Measurements from ENCODE around the gene FANK1.
A peak's percentile ranks its signal among the peaks of the same experiment; 100 is the strongest.
"Not testable (repeated sequence)": the region's sequence is repeated elsewhere in the genome, so short reads cannot be mapped to it uniquely, and the experiment has no call there.

Gene FANK1

DNA sequence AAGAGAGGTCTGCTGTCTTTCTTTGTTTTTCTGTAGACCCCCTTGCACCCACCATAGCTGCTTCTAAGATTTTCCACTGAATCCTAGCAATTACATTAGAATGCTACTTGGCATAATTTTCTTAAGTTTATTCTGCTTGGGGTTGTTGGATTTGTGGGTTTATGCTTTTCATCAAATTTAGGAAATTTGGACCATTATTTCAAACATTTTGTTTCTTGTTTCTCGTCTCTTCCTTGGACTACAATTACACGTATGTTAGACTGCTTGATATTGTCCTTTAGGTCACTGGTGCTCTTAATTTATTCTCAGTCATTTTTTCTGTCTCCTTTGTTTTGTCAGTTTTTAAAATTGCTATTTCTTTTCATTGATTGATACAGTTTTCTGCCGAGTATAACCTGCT, 65.8 kb downstream of the FANK1 start:
- no peak overlapping the region for H3K4me3 ChIP-seq (replicated peaks; ENCODE audit: low read depth, low read length)
- DNase-seq (ENCODE audit: extremely low read depth, insufficient read length), result no peak
- H3K36me3 ChIP-seq (ENCODE audit: control insufficient read depth, insufficient read depth, low read length), result no peaks in the 10 kb centered on the region
- TF ChIP-seq, protein P1, sequence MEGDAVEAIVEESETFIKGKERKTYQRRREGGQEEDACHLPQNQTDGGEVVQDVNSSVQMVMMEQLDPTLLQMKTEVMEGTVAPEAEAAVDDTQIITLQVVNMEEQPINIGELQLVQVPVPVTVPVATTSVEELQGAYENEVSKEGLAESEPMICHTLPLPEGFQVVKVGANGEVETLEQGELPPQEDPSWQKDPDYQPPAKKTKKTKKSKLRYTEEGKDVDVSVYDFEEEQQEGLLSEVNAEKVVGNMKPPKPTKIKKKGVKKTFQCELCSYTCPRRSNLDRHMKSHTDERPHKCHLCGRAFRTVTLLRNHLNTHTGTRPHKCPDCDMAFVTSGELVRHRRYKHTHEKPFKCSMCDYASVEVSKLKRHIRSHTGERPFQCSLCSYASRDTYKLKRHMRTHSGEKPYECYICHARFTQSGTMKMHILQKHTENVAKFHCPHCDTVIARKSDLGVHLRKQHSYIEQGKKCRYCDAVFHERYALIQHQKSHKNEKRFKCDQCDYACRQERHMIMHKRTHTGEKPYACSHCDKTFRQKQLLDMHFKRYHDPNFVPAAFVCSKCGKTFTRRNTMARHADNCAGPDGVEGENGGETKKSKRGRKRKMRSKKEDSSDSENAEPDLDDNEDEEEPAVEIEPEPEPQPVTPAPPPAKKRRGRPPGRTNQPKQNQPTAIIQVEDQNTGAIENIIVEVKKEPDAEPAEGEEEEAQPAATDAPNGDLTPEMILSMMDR (IDR thresholded peaks at IDR 0.05; ENCODE audit: insufficient read depth, low read length, poor library complexity, severe bottlenecking), result no peak
- no peaks in the 10 kb centered on the region for H3K27me3 ChIP-seq (replicated peaks; ENCODE audit: control insufficient read depth, insufficient read depth, low read length)

DNA sequence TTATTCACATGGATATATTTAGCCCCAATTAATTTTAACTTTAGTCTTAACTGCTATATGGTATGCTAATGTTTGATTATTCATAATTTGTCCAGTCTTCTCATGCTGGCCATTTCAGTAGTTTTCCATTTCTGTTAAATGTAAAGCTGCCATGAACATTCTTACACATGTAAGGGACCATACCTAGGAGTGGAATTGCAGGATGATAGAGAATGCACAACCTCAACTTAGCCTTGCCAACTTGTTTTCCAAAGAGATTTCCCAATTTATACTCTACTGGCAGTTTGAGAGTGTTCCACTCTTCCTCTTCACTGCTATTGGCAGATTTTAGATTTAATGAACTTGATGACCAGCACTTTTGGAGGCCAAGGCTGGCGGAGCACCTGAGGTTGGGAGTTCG, 68.2 kb downstream of the FANK1 start:
- no peak for DNase-seq (ENCODE audit: extremely low read depth, insufficient read length)
- Histone ChIP-seq H3K27me3 (replicated peaks; ENCODE audit: control insufficient read depth, insufficient read depth, low read length) (no peaks in the 10 kb centered on the region), H3K36me3 (ENCODE audit: control insufficient read depth, insufficient read depth, low read length) (no peaks in the 10 kb centered on the region), H3K4me3 (replicated peaks; ENCODE audit: low read depth, low read length) (no peak overlapping the region)
- TF ChIP-seq, protein P1 (IDR thresholded peaks at IDR 0.05; ENCODE audit: insufficient read depth, low read length, poor library complexity, severe bottlenecking), result no peak

GRCh38 chr10:125967533-125967932, 71.2 kb downstream of the FANK1 start:
- no peaks in the 10 kb centered on the region for H3K36me3 ChIP-seq (ENCODE audit: control insufficient read depth, insufficient read depth, low read length)
- no peak overlapping the region for H3K4me3 ChIP-seq (replicated peaks; ENCODE audit: low read depth, low read length)
- no peaks in the 10 kb centered on the region for H3K27me3 ChIP-seq (replicated peaks; ENCODE audit: control insufficient read depth, insufficient read depth, low read length)
- TF ChIP-seq, protein P1 (IDR thresholded peaks at IDR 0.05; ENCODE audit: insufficient read depth, low read length, poor library complexity, severe bottlenecking), result no peak
- no peak for DNase-seq (ENCODE audit: extremely low read depth, insufficient read length)

- not testable (repeated sequence) for DNase-seq (ENCODE audit: extremely low read depth, insufficient read length); H3K27me3 ChIP-seq (replicated peaks; ENCODE audit: control insufficient read depth, insufficient read depth, low read length); H3K4me3 ChIP-seq (replicated peaks; ENCODE audit: low read depth, low read length); H3K36me3 ChIP-seq (ENCODE audit: control insufficient read depth, insufficient read depth, low read length)
These were observed 73.8 kb downstream of the FANK1 start for GRCh38 chr10:125970077-125970630.

GRCh38 chr10:125976960-125977605, 80.7 kb downstream of the FANK1 start:
- no peak for DNase-seq (ENCODE audit: extremely low read depth, insufficient read length)
- H3K27me3 ChIP-seq (replicated peaks; ENCODE audit: control insufficient read depth, insufficient read depth, low read length), result no peaks in the 10 kb centered on the region
- H3K4me3 ChIP-seq (replicated peaks; ENCODE audit: low read depth, low read length), result no peak overlapping the region
- no peaks in the 10 kb centered on the region for H3K36me3 ChIP-seq (ENCODE audit: control insufficient read depth, insufficient read depth, low read length)
- TF ChIP-seq, protein P1 (IDR thresholded peaks at IDR 0.05; ENCODE audit: insufficient read depth, low read length, poor library complexity, severe bottlenecking), result peak; percentile 62

GRCh38 chr10:125979976-125980375, 83.6 kb downstream of the FANK1 start:
- H3K27me3 ChIP-seq (replicated peaks; ENCODE audit: control insufficient read depth, insufficient read depth, low read length), result no peaks in the 10 kb centered on the region
- TF ChIP-seq, protein P1 (IDR thresholded peaks at IDR 0.05; ENCODE audit: insufficient read depth, low read length, poor library complexity, severe bottlenecking), result no peak
- no peak for DNase-seq (ENCODE audit: extremely low read depth, insufficient read length)

More at GRCh38 chr10:125979976-125980375, 83.6 kb downstream of the FANK1 start:
- Histone ChIP-seq H3K4me3 (replicated peaks; ENCODE audit: low read depth, low read length) (no peak overlapping the region), H3K36me3 (ENCODE audit: control insufficient read depth, insufficient read depth, low read length) (no peaks in the 10 kb centered on the region)
